ENCODE results near the gene DPYSL4.

The DPYSL4 gene

DNA sequence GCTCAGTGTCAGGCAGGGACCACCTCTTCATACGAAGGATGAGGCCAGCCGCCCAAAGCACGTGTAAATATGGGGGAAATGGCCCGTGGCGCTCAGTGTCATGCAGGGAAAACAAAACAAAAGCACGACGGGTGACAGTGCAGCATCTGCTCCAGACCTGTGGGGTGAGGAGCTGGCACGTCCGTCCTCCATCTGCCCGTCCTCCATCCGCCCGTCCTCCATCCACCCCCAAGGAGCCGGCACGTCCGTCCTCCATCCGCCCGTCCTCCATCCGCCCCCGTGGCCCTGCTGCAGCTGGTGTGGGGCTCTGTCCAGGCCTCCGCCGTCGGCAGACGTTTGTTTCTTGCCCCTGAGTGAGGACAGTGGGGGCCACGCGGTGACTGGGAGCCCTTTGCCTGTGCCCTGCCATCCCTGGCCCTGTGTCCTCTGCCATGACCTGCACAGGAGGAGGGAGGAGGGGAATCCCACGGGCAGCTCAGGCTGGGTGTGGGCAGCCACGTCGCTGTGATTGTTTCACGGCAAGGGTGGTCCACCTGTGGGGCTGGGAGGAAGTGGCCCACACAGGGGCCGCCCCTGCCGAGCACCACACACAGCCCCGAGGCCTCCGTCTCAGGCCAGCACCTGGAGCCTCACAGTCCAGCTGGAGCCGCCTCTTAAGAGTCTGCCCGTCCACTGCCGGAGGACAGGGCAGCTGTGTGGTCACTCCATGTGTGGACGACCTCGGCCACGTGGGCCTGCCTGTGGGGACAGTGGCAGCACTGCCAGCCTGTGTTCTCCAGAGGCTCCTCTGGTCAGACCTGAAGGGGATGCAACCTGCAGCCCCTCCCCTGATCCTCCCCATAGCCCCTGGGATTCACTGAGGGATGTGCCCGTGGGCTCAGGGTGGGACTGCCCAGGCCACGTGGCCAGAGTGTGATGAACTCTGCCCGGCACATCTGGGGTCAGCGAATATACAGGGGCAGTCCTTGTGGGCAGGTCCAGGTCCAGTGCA is 38.2 kb upstream of the DPYSL4 start:
- Histone ChIP-seq H3K9me3 (no peaks in the 10 kb centered on the region), H3K4me3 (no peak overlapping the region), H3K27me3 (peaks cover 0 to 2% of the 10 kb centered on the region in 2 donors), H3K4me1 (no peaks in the 10 kb centered on the region), H3K27ac (no peak overlapping the region), H3K36me3 (peaks cover 0 to 11% (median 0%) of the 10 kb centered on the region in 3 donors)
- intact Hi-C loops (cut with DNase I; ENCODE audit: low total_unique reads), result no loop called here
- TF ChIP-seq, protein P1, sequence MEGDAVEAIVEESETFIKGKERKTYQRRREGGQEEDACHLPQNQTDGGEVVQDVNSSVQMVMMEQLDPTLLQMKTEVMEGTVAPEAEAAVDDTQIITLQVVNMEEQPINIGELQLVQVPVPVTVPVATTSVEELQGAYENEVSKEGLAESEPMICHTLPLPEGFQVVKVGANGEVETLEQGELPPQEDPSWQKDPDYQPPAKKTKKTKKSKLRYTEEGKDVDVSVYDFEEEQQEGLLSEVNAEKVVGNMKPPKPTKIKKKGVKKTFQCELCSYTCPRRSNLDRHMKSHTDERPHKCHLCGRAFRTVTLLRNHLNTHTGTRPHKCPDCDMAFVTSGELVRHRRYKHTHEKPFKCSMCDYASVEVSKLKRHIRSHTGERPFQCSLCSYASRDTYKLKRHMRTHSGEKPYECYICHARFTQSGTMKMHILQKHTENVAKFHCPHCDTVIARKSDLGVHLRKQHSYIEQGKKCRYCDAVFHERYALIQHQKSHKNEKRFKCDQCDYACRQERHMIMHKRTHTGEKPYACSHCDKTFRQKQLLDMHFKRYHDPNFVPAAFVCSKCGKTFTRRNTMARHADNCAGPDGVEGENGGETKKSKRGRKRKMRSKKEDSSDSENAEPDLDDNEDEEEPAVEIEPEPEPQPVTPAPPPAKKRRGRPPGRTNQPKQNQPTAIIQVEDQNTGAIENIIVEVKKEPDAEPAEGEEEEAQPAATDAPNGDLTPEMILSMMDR (IDR thresholded peaks at IDR 0.05), result no peak
- DNase-seq, result peak in 1 of 2 donors; percentile 61

DNA sequence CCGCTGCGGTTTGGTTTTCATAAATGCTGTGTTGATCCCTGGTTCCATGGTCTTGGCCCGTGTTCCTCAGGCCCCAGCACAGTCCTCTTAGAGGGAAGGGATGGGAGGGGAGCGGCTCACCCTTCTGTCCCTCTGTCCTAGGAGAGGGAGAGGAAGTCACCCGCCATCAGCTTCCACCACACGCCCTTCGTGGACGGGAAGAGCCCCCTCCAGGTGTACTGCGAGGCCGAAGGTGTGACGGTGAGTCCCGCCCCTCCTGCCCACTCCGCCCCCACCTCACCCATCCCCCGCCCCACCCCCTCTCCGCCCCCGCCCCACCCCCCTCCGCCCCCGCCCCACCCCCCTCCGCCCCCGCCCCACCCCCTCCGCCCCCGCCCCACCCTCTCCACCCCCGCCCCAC is 37.5 kb upstream of the DPYSL4 start:
- H3K4me3 ChIP-seq, result no peak overlapping the region
- intact Hi-C loops (cut with DNase I; ENCODE audit: low total_unique reads), result no loop called here

DNA sequence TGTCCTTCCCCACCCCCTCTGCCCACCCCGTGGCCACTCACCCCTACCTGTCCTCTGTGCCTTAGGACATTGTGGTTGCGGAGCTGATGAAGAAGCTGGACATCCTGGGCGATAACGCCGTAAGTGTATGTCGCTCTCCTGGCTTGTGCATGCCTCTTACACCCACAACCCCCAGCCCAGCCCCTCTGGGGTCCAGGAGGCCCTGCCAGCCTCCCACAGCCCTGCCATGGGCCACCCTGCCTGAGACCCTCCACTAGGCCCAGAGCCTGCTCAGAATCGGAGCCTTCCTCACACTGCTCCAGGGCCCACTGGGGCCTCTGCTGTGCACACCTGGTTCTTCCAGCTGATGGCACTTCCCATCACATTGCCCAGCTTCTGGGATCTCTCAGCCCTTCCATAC is 36.8 kb upstream of the DPYSL4 start:
- Histone ChIP-seq H3K27me3 (no peaks in the 10 kb centered on the region), H3K4me1 (no peaks in the 10 kb centered on the region), H3K27ac (no peak overlapping the region), H3K36me3 (peaks cover 0 to 17% (median 0%) of the 10 kb centered on the region in 3 donors), H3K4me3 (no peak overlapping the region), H3K9me3 (no peaks in the 10 kb centered on the region)
- intact Hi-C loops (cut with DNase I; ENCODE audit: low total_unique reads), result no loop called here
- peak in 1 of 2 donors; percentile 54 for DNase-seq
- TF ChIP-seq, protein P1 (IDR thresholded peaks at IDR 0.05), result no peak

More for the DNA sequence above, 37.5 kb upstream of the DPYSL4 start:
- H3K36me3 ChIP-seq, result peaks cover 0 to 17% (median 0%) of the 10 kb centered on the region in 3 donors
- H3K9me3 ChIP-seq, result no peaks in the 10 kb centered on the region
- no peak for DNase-seq
- TF ChIP-seq, protein P1 (IDR thresholded peaks at IDR 0.05), result no peak
- H3K27ac ChIP-seq, result no peak overlapping the region
- no peaks in the 10 kb centered on the region for H3K27me3 ChIP-seq
- H3K4me1 ChIP-seq, result no peaks in the 10 kb centered on the region

DNA sequence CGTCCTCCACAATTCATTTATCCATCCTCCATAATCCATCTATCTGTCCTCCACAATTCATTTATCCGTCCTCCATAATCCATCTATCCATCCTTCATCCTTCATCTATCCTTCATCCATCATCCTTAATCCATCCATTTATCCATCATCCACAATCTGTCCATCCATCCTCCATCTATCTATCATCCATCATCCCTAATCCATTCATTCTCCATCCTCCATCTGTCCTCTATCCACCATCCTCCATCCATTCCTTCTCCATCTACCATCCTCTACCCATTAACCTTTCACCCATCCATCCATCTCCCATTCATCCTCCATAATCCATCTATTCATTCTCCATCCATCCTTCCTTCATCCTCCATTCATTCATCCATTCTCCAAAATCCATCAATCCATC is 36.0 kb upstream of the DPYSL4 start:
- Histone ChIP-seq H3K9me3 (no peaks in the 10 kb centered on the region), H3K27ac (no peak overlapping the region), H3K4me3 (no peak overlapping the region), H3K36me3 (peaks cover 0 to 17% (median 0%) of the 10 kb centered on the region in 3 donors), H3K4me1 (no peaks in the 10 kb centered on the region), H3K27me3 (no peaks in the 10 kb centered on the region)
- TF ChIP-seq, protein P1 (IDR thresholded peaks at IDR 0.05), result no peak
- intact Hi-C loops (cut with DNase I; ENCODE audit: low total_unique reads), result no loop called here
- no peak for DNase-seq

DNA sequence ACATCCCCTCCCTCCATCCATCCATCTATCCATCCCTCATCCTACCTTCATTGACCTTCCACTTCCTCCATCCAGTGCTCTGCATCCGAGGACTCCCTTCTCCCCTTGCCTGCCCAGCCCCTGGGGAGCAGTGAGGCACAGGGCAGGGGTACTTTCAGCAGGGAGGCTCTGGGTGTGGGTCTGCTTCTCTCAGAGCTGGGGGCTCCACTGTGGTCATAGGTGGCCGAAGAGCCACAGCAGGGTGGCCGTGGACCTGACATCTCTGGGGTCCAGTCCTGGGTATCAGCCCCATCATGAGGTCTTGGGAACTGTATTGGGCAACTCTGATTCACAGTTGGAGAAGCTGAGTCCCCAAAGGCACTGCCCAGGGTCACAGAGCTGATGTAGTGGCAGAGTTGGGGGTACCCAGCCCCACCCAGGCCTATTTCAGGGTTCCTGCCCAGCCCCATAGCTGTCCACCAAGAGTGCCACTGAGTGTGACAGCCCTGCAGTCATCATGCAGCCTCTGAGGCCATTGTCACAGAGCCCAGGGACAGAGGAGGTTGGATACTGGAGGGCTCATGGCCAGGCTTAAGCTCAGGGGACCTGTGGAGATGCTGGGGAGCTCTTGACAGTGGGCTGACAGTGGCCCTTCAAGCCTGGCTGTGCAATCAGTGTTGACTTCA is 35.3 kb upstream of the DPYSL4 start:
- Histone ChIP-seq H3K4me3 (no peak overlapping the region), H3K9me3 (no peaks in the 10 kb centered on the region), H3K36me3 (peaks cover 0 to 16% (median 0%) of the 10 kb centered on the region in 3 donors), H3K27ac (no peak overlapping the region), H3K4me1 (no peaks in the 10 kb centered on the region), H3K27me3 (no peaks in the 10 kb centered on the region)
- intact Hi-C loops (cut with DNase I; ENCODE audit: low total_unique reads), result no loop called here
- TF ChIP-seq, protein P1 (IDR thresholded peaks at IDR 0.05), result no peak
- DNase-seq, result peak in 1 of 2 donors; percentile 25
